OCI-LY7 (cell line): ENCODE results near the gene AMHR2. TPM values are rescaled to one million over a fixed set of nuclear protein-coding genes. Genes with fewer than 3 reads are reported as not detected.

Experiments
- BruUV-seq: library from RNA; stranded (reverse); fragments of 400-500 nt; replicated peaks from 2 replicates; lab custom pipeline; 2021; lab: Mats Ljungman, UMichigan
- CTCF ChIA-PET: fragments of 300-600 bp; sonication (Branson Sonifier 250); formaldehyde crosslinking; loops from one replicate; lab custom pipeline; 2022; ENCODE audit warnings: antibody characterized with exemption; ENCODE audit not compliant: unreplicated experiment; lab: Charles Lee
- POLR2A ChIA-PET: fragments of 300-600 bp; sonication (Branson Sonifier 250); formaldehyde crosslinking; loops from one replicate; lab custom pipeline; 2022; ENCODE audit warnings: antibody characterized with exemption; lab: Charles Lee
- DNase-seq: peaks from one replicate; pipeline ENCODE4 v3.0.0-alpha.2; 2015; ENCODE audit warnings: low spot score
- H2AFZ ChIP-seq: fragments of 200-600 bp; sonication (generic), shearing (Covaris generic); 2 replicates; pipeline ENCODE4 v1.6.1; 2014; ENCODE audit warnings: mild to moderate bottlenecking, antibody characterized with exemption, low read length, moderate library complexity
- H3K27ac ChIP-seq: fragments of 200-600 bp; sonication (generic); 2 replicates; pipeline ENCODE4 v1.5.1; 2014; ENCODE audit warnings: mixed run types, low read depth, mild to moderate bottlenecking, moderate library complexity, low read length, inconsistent platforms; ENCODE audit not compliant: poor library complexity, severe bottlenecking
- H3K36me3 ChIP-seq: fragments of 200-600 bp; sonication (generic); 2 replicates; pipeline ENCODE4 v1.6.1; 2014; ENCODE audit warnings: mild to moderate bottlenecking, antibody characterized with exemption, low read length, moderate library complexity, mixed read lengths; ENCODE audit not compliant: insufficient read depth
- H3K4me1 ChIP-seq: fragments of 200-600 bp; sonication (generic); 2 replicates; pipeline ENCODE4 v1.5.1; 2014; ENCODE audit warnings: mild to moderate bottlenecking, low read length; ENCODE audit not compliant: insufficient read depth, poor library complexity, severe bottlenecking
- H3K4me2 ChIP-seq: fragments of 200-600 bp; sonication (generic); 2 replicates; pipeline ENCODE4 v1.6.1; 2014; ENCODE audit warnings: mild to moderate bottlenecking, low read length
- H3K4me3 ChIP-seq: fragments of 200-600 bp; sonication (generic); 2 replicates; pipeline ENCODE4 v1.5.1; 2014; ENCODE audit warnings: mild to moderate bottlenecking, low read depth, low read length; ENCODE audit not compliant: poor library complexity, severe bottlenecking
- H3K79me2 ChIP-seq: fragments of 200-600 bp; sonication (generic); 2 replicates; pipeline ENCODE4 v1.6.1; 2016; ENCODE audit warnings: low read depth, mild to moderate bottlenecking, low read length, moderate library complexity, mixed read lengths; ENCODE audit not compliant: insufficient read depth
- H3K9me2 ChIP-seq: fragments of 200-600 bp; sonication (generic); 2 replicates; pipeline ENCODE4 v1.6.1; 2016; ENCODE audit warnings: mild to moderate bottlenecking, low read length, mixed read lengths; ENCODE audit not compliant: insufficient read depth
- H3K9me3 ChIP-seq: fragments of 200-600 bp; sonication (generic); 2 replicates; pipeline ENCODE4 v1.6.1; 2014; ENCODE audit warnings: mild to moderate bottlenecking, mixed run types, low read length, mixed read lengths
- H4K20me1 ChIP-seq: fragments of 200-600 bp; sonication (generic); 2 replicates; pipeline ENCODE4 v1.6.1; 2014; ENCODE audit warnings: mild to moderate bottlenecking, antibody characterized with exemption, low read length, moderate library complexity, mixed read lengths; ENCODE audit not compliant: insufficient read depth
- CTCF ChIP-seq: fragments of 200-600 bp; sonication (generic); conservative IDR thresholded peaks from 2 replicates; pipeline ENCODE4 v1.5.1; 2014; ENCODE audit warnings: mild to moderate bottlenecking, antibody characterized with exemption, low read length, moderate library complexity, mixed read lengths
- EZH2phosphoT487 ChIP-seq: fragments of 200-600 bp; sonication (generic); IDR thresholded peaks from 2 replicates; pipeline ENCODE4 v1.6.1; 2018; ENCODE audit warnings: low read depth, borderline replicate concordance, mild to moderate bottlenecking, mixed run types, antibody characterized with exemption, low read length, moderate library complexity, mixed read lengths
- intact Hi-C: fragments of 100-400 bp; cut with micrococcal nuclease; formaldehyde crosslinking; loops from one replicate; pipeline ENCODE4 v1.10.0; 2022; ENCODE audit not compliant: unreplicated experiment
- total RNA-seq, 2 experiments: library from RNA; depleted of rRNA in 1 of 2; stranded (reverse); fragments of >200 nt in 1 of 2; shearing (Covaris generic) in 1 of 2; gene quantifications; 2 replicates each; pipeline ENCODE4 v1.2.3, GENCODE V29; 2014 to 2022

Gene AMHR2
- total RNA-seq, 2 experiments from 2014 or later = not detected

- Histone ChIP-seq H3K4me1 (peaks cover 39% of the 10 kb centered on the region), H3K36me3 (peaks cover 24% of the 10 kb centered on the region), H3K9me2 (no peaks in the 10 kb centered on the region), H3K4me3 (peak overlapping the region; percentile 69), H3K27ac (peak overlapping the region; percentile 67), H3K9me3 (no peaks in the 10 kb centered on the region), H3K79me2 (peaks cover 26% of the 10 kb centered on the region), H3K4me2 (peak overlapping the region; percentile 73), H2AFZ (peak overlapping the region; percentile 85; the same call in 1 of the 2 replicates), H4K20me1 (peaks cover 16% of the 10 kb centered on the region; the same call in 1 of the 2 replicates)
- no TSS peak for BruUV-seq
- TF ChIP-seq CTCF (no peak), EZH2phosphoT487 (no peak)
- ChIA-PET CTCF (interaction anchor here (1.0 to 2.7 kb wide), 2 partner anchors 26 to 55 kb away, joined by 3 to 7 read pairs; no protein-coding TSS in a partner anchor), POLR2A (interaction anchor here (0.6 to 1.6 kb wide), 8 partner anchors 12 to 286 kb away, joined by 3 to 6 read pairs (median 3); partner anchors contain the start of gene MAP3K12)
- no peak for DNase-seq
- intact Hi-C loops = loop anchor here (2.0 kb wide), 2 partner anchors 53 to 123 kb away; partner anchors contain the start of gene TARBP2
These were observed 45.4 kb upstream of the AMHR2 start for GRCh38 chr12:53378222-53378621.

- Histone ChIP-seq H3K9me2 (no peaks in the 10 kb centered on the region), H3K4me1 (peaks cover 45% of the 10 kb centered on the region), H3K4me3 (peak overlapping the region; percentile 69), H3K4me2 (peak overlapping the region; percentile 73), H3K9me3 (no peaks in the 10 kb centered on the region), H4K20me1 (peaks cover 16% of the 10 kb centered on the region; the same call in 1 of the 2 replicates), H2AFZ (peak overlapping the region; percentile 85), H3K79me2 (peaks cover 32% of the 10 kb centered on the region), H3K27ac (peak overlapping the region; percentile 67), H3K36me3 (peaks cover 31% of the 10 kb centered on the region)
- DNase-seq = peak; percentile 29
- intact Hi-C loops = loop anchor here (1.0 to 2.0 kb wide), 3 partner anchors 27 to 122 kb away; partner anchors contain the start of gene TARBP2
- ChIA-PET POLR2A (interaction anchor here (0.6 to 2.1 kb wide), 21 partner anchors 9 to 902 kb away, joined by 3 to 9 read pairs (median 4); partner anchors contain the start of genes AAAS, CBX5, HNRNPA1 and MAP3K12), CTCF (interaction anchor here (0.8 to 2.7 kb wide), 4 partner anchors 26 to 122 kb away, joined by 3 to 7 read pairs (median 4); partner anchors contain the start of gene TARBP2)
- TF ChIP-seq EZH2phosphoT487 = no peak
- no peak for TF ChIP-seq CTCF
- TSS peak; percentile 100 for BruUV-seq
These were observed 44.8 kb upstream of the AMHR2 start for GRCh38 chr12:53378724-53379388.
